DOHH2 (cell line): ENCODE measurements around the gene TLX3.

Experiments
- EZH2phosphoT487 ChIP-seq: fragments of 200-600 bp; sonication (generic); IDR thresholded peaks from 2 replicates; pipeline ENCODE4 v1.6.1; 2017; ENCODE audit warnings: borderline replicate concordance, mild to moderate bottlenecking, antibody characterized with exemption, low read length, moderate library complexity, mixed read lengths
- TF ChIP-seq, protein P1 (sequence below): fragments of 200-600 bp; sonication (generic); IDR thresholded peaks from one replicate; pipeline ENCODE4 v1.5.1; 2014; ENCODE audit warnings: antibody characterized with exemption, mild to moderate bottlenecking, low read depth, low read length; ENCODE audit not compliant: poor library complexity, severe bottlenecking

DNA sequence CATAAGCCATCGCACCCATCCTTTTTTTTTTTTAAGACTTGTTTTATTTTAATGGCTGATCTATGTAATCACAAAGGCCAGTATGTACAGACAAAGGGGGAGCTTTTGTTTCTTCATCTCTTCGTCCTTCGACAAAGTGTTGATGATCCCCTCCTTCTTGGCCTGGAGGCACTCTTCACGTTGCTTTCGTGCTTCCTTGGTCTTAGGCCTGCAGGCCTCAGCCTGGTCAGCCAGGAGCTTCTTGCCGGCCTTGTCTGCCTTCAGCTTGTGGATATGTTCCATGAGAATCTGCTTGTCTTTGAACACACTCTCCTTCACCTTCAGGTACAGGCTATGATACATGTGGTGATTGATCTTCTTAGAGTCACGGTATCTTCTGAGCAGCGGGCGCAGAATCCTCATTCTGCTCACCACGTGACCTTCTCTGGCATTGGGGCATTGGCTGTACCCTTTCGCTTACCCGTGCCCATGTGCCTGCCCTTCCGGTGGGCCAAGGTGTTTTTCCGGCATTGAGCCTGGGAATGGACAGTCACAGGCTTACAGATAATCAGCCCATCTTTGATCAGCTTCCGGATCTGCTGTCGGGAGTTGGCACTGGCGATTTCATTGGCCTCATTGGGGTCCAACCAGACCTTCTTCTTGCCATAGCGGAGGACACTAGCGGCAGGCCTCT is 36.0 kb downstream of the TLX3 start:
- TF ChIP-seq, protein P1, sequence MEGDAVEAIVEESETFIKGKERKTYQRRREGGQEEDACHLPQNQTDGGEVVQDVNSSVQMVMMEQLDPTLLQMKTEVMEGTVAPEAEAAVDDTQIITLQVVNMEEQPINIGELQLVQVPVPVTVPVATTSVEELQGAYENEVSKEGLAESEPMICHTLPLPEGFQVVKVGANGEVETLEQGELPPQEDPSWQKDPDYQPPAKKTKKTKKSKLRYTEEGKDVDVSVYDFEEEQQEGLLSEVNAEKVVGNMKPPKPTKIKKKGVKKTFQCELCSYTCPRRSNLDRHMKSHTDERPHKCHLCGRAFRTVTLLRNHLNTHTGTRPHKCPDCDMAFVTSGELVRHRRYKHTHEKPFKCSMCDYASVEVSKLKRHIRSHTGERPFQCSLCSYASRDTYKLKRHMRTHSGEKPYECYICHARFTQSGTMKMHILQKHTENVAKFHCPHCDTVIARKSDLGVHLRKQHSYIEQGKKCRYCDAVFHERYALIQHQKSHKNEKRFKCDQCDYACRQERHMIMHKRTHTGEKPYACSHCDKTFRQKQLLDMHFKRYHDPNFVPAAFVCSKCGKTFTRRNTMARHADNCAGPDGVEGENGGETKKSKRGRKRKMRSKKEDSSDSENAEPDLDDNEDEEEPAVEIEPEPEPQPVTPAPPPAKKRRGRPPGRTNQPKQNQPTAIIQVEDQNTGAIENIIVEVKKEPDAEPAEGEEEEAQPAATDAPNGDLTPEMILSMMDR: no peak
- no peak for TF ChIP-seq EZH2phosphoT487
